ENCODE data around the gene GPT2.

The GPT2 gene

DNA sequence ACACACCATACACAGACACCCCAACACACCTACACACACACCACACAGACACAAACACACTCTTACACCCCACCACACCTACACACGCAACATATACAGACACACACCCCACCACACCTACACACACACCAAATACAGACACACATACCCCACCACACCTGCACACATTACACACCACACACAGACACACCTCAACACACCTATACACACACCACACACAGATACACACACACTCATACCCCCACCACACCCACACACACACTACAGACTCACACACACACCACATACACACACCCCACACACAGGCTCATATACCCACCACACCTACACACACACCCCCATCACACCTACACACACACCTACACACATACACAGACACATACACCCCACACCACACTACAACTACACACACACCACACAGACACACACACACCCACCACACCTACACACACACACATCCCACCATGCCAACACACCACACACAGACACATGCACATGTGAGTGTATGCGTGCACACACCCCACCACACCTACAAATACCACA lies 31.4 kb downstream of the GPT2 start:
- H3K9ac ChIP-seq (ENCODE audit: low read length): no peak overlapping the region
- H2BK120ac ChIP-seq (ENCODE audit: low read depth, low read length): no peak overlapping the region
- no peak overlapping the region for H3K18ac ChIP-seq (ENCODE audit: low read depth in 1 of 2, low read length in 2 of 2)
- H3K4me2 ChIP-seq (ENCODE audit: low read length, poor library complexity, severe bottlenecking): no peak overlapping the region
- peak overlapping the region in 1 of 2 experiments; percentile 29 for H3K4me3 ChIP-seq (ENCODE audit: insufficient read depth in 1 of 2, low read depth in 1 of 2, low read length in 2 of 2)
- H3K36me3 ChIP-seq (ENCODE audit: control insufficient read depth in 1 of 2, insufficient read depth in 2 of 2, low read depth in 1 of 2, low read length in 2 of 2): peaks cover 44 to 76% of the 10 kb centered on the region in 2 experiments
- no peak overlapping the region for H2BK12ac ChIP-seq (ENCODE audit: low read length in 2 of 2)
- H3K4ac ChIP-seq (ENCODE audit: low read depth in 1 of 2, low read length in 2 of 2): no peak overlapping the region
- no peak overlapping the region for H2AK5ac ChIP-seq (ENCODE audit: low read length, severe bottlenecking)
- H2BK15ac ChIP-seq (ENCODE audit: low read depth, poor library complexity, severe bottlenecking): no peak overlapping the region
- H2AFZ ChIP-seq (ENCODE audit: low read depth, low read length): no peak overlapping the region
- H3K4me1 ChIP-seq (ENCODE audit: control insufficient read depth, insufficient read depth, low read depth, low read length): peaks cover 3% of the 10 kb centered on the region
- WGBS: 92% methylated on average over 2 of the region's 2 CpGs
- H4K8ac ChIP-seq (ENCODE audit: low read length): no peak overlapping the region
- no peak overlapping the region for H3K27ac ChIP-seq (ENCODE audit: low read length, poor library complexity, severe bottlenecking)
- DNase-seq: no peak
- H4K91ac ChIP-seq (ENCODE audit: low read length): peak overlapping the region; percentile 75
- H3K14ac ChIP-seq (ENCODE audit: low read length in 2 of 2): peak overlapping the region in 1 of 2 experiments; percentile 88
- H3K9me3 ChIP-seq (ENCODE audit: control insufficient read depth, low read length): no peaks in the 10 kb centered on the region
- H2BK5ac ChIP-seq (ENCODE audit: low read depth, low read length, poor library complexity, severe bottlenecking): no peak overlapping the region
- H3K79me1 ChIP-seq (replicated peaks; ENCODE audit: low read length, poor library complexity, severe bottlenecking): peaks cover 2% of the 10 kb centered on the region
- no peak overlapping the region for H3K23ac ChIP-seq (ENCODE audit: low read length in 2 of 2)
- H3K27me3 ChIP-seq (ENCODE audit: control insufficient read depth in 1 of 2, insufficient read depth in 1 of 2, low read length in 2 of 2): no peaks in the 10 kb centered on the region

DNA sequence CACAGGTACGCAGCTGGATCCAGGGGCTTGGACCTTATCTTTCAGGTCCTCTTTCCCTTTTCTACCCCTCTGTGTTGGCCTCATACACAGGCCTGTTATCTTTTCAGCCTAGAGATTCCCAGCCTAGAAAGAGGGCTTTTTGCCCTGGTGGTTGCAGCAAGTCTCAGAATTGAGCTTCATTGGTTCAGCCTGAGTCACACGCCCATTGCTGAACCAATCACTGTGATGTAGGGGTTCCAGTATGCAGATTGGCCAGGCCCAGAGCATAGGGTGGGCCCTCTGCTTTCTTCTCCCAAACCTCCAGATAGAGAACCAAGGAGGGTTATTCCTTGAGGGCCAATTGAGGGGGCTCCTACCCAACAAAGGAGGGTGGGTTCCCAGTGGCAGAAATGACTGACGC lies 32.8 kb downstream of the GPT2 start:
- Histone ChIP-seq H3K4ac (ENCODE audit: low read depth in 1 of 2, low read length in 2 of 2) (no peak overlapping the region), H3K14ac (ENCODE audit: low read length in 2 of 2) (no peak overlapping the region), H3K9me3 (ENCODE audit: control insufficient read depth, low read length) (no peaks in the 10 kb centered on the region), H3K4me2 (ENCODE audit: low read length, poor library complexity, severe bottlenecking) (no peak overlapping the region), H2BK5ac (ENCODE audit: low read depth, low read length, poor library complexity, severe bottlenecking) (no peak overlapping the region), H3K36me3 (ENCODE audit: control insufficient read depth in 1 of 2, insufficient read depth in 2 of 2, low read depth in 1 of 2, low read length in 2 of 2) (peaks cover 33 to 74% of the 10 kb centered on the region in 2 experiments), H3K27ac (ENCODE audit: low read length, poor library complexity, severe bottlenecking) (no peak overlapping the region), H3K23ac (ENCODE audit: low read length in 2 of 2) (no peak overlapping the region), H3K9ac (ENCODE audit: low read length) (no peak overlapping the region), H2AFZ (ENCODE audit: low read depth, low read length) (no peak overlapping the region), H3K4me1 (ENCODE audit: control insufficient read depth, insufficient read depth, low read depth, low read length) (peaks cover 3% of the 10 kb centered on the region), H3K27me3 (ENCODE audit: control insufficient read depth in 1 of 2, insufficient read depth in 1 of 2, low read length in 2 of 2) (no peaks in the 10 kb centered on the region), H2BK15ac (ENCODE audit: low read depth, poor library complexity, severe bottlenecking) (no peak overlapping the region), H4K91ac (ENCODE audit: low read length) (no peak overlapping the region), H3K79me1 (replicated peaks; ENCODE audit: low read length, poor library complexity, severe bottlenecking) (peaks cover 2% of the 10 kb centered on the region), H2AK5ac (ENCODE audit: low read length, severe bottlenecking) (no peak overlapping the region), H4K8ac (ENCODE audit: low read length) (no peak overlapping the region), H2BK120ac (ENCODE audit: low read depth, low read length) (no peak overlapping the region), H2BK12ac (ENCODE audit: low read length in 2 of 2) (no peak overlapping the region), H3K4me3 (ENCODE audit: insufficient read depth in 1 of 2, low read depth in 1 of 2, low read length in 2 of 2) (no peak overlapping the region), H3K18ac (ENCODE audit: low read depth in 1 of 2, low read length in 2 of 2) (no peak overlapping the region)
- 95% methylated on average over 3 of the region's 3 CpGs for WGBS
- DNase-seq: peak; percentile 14

DNA sequence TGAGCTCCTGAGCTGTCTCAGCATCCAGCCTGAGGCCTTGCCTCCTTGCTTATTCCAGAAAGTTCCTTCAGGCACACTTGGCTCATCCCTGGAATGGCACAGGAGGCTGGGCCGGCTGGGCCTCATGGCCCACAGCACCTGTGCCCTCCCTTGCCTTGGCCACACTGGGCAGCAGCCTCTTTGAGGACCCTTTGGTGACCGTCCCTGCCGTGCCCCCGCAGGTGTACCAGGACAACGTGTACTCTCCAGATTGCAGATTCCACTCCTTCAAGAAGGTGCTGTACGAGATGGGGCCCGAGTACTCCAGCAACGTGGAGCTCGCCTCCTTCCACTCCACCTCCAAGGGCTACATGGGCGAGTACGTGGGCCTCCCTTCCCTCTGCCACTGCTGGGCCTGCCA lies 34.2 kb downstream of the GPT2 start:
- no peak for DNase-seq
- H4K91ac ChIP-seq (ENCODE audit: low read length): no peak overlapping the region
- no peak overlapping the region for H3K23ac ChIP-seq (ENCODE audit: low read length in 2 of 2)
- peaks cover 2% of the 10 kb centered on the region for H3K79me1 ChIP-seq (replicated peaks; ENCODE audit: low read length, poor library complexity, severe bottlenecking)
- H3K36me3 ChIP-seq (ENCODE audit: control insufficient read depth in 1 of 2, insufficient read depth in 2 of 2, low read depth in 1 of 2, low read length in 2 of 2): peaks cover 27 to 77% of the 10 kb centered on the region in 2 experiments
- H3K27ac ChIP-seq (ENCODE audit: low read length, poor library complexity, severe bottlenecking): no peak overlapping the region
- no peak overlapping the region for H2BK120ac ChIP-seq (ENCODE audit: low read depth, low read length)
- peaks cover 3% of the 10 kb centered on the region for H3K4me1 ChIP-seq (ENCODE audit: control insufficient read depth, insufficient read depth, low read depth, low read length)
- 96% methylated on average over 11 of the region's 11 CpGs for WGBS
- H3K14ac ChIP-seq (ENCODE audit: low read length in 2 of 2): no peak overlapping the region
- no peak overlapping the region for H2AK5ac ChIP-seq (ENCODE audit: low read length, severe bottlenecking)
- H3K4me3 ChIP-seq (ENCODE audit: insufficient read depth in 1 of 2, low read depth in 1 of 2, low read length in 2 of 2): no peak overlapping the region
- no peak overlapping the region for H4K8ac ChIP-seq (ENCODE audit: low read length)
- no peak overlapping the region for H2BK12ac ChIP-seq (ENCODE audit: low read length in 2 of 2)
- H2BK5ac ChIP-seq (ENCODE audit: low read depth, low read length, poor library complexity, severe bottlenecking): no peak overlapping the region
- H3K27me3 ChIP-seq (ENCODE audit: control insufficient read depth in 1 of 2, insufficient read depth in 1 of 2, low read length in 2 of 2): no peaks in the 10 kb centered on the region
- H3K4ac ChIP-seq (ENCODE audit: low read depth in 1 of 2, low read length in 2 of 2): no peak overlapping the region
- H3K4me2 ChIP-seq (ENCODE audit: low read length, poor library complexity, severe bottlenecking): no peak overlapping the region
- no peak overlapping the region for H2BK15ac ChIP-seq (ENCODE audit: low read depth, poor library complexity, severe bottlenecking)
- no peak overlapping the region for H3K9ac ChIP-seq (ENCODE audit: low read length)
- no peak overlapping the region for H3K18ac ChIP-seq (ENCODE audit: low read depth in 1 of 2, low read length in 2 of 2)
- no peaks in the 10 kb centered on the region for H3K9me3 ChIP-seq (ENCODE audit: control insufficient read depth, low read length)
- no peak overlapping the region for H2AFZ ChIP-seq (ENCODE audit: low read depth, low read length)

DNA sequence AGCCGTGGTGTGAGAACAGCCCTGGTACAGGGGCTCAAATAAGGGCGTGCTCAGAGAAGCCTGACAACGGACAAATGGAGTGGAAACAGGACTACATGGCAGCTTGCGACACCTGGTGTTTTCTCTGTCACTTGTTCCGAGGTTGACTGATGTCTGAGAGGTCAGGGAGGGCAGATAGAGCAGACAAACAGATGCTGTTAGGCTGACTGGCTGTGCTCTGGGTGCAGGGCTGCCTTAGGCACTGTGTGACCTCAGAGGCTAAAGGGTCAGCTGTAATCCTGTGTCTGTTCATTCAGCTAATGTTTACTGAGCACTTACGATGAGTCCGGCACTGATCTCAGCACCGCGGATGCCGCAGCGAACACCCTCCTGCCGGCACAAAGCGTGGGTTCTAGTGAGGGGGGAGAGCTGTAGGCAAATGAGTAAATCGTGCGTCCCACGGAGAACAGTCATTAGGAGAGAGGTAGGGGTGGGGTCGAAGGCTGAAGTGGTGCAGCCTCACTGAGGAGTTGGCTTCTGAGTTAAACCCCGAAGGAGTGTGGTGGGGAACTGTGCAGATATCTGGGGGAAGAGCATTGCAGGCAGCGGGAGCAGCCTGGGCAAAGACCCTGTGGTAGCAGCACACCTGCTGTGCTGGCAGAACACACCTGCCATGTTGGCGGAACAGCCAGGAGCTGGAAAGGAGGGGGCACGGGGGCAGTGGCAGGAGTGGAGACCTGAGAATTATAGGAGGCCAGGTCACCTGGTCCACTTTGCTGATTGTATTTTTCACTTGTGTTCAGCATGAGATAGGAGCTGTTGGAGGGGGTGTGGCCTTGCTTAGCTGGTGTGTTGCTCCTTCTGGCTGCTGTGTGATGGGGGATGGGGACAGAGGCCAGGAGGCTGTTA lies 35.0 kb downstream of the GPT2 start:
- no peaks in the 10 kb centered on the region for H3K27me3 ChIP-seq (ENCODE audit: control insufficient read depth in 1 of 2, insufficient read depth in 1 of 2, low read length in 2 of 2)
- H2BK120ac ChIP-seq (ENCODE audit: low read depth, low read length): no peak overlapping the region
- no peak overlapping the region for H3K9ac ChIP-seq (ENCODE audit: low read length)
- H2BK5ac ChIP-seq (ENCODE audit: low read depth, low read length, poor library complexity, severe bottlenecking): no peak overlapping the region
- no peak overlapping the region for H3K23ac ChIP-seq (ENCODE audit: low read length in 2 of 2)
- WGBS: 55% methylated on average over 21 of the region's 21 CpGs
- H2BK12ac ChIP-seq (ENCODE audit: low read length in 2 of 2): no peak overlapping the region
- no peak overlapping the region for H3K4me3 ChIP-seq (ENCODE audit: insufficient read depth in 1 of 2, low read depth in 1 of 2, low read length in 2 of 2)
- peak overlapping the region in 1 of 2 experiments; percentile 49 for H3K14ac ChIP-seq (ENCODE audit: low read length in 2 of 2)
- H3K4me1 ChIP-seq (ENCODE audit: control insufficient read depth, insufficient read depth, low read depth, low read length): peaks cover 3% of the 10 kb centered on the region
- no peak overlapping the region for H3K18ac ChIP-seq (ENCODE audit: low read depth in 1 of 2, low read length in 2 of 2)
- no peak overlapping the region for H3K4ac ChIP-seq (ENCODE audit: low read depth in 1 of 2, low read length in 2 of 2)
- H3K79me1 ChIP-seq (replicated peaks; ENCODE audit: low read length, poor library complexity, severe bottlenecking): peaks cover 2% of the 10 kb centered on the region
- no peak overlapping the region for H3K4me2 ChIP-seq (ENCODE audit: low read length, poor library complexity, severe bottlenecking)
- H4K8ac ChIP-seq (ENCODE audit: low read length): no peak overlapping the region
- H4K91ac ChIP-seq (ENCODE audit: low read length): no peak overlapping the region
- H2AK5ac ChIP-seq (ENCODE audit: low read length, severe bottlenecking): no peak overlapping the region
- H2BK15ac ChIP-seq (ENCODE audit: low read depth, poor library complexity, severe bottlenecking): no peak overlapping the region
- H2AFZ ChIP-seq (ENCODE audit: low read depth, low read length): no peak overlapping the region
- H3K27ac ChIP-seq (ENCODE audit: low read length, poor library complexity, severe bottlenecking): no peak overlapping the region
- peaks cover 30 to 81% of the 10 kb centered on the region in 2 experiments for H3K36me3 ChIP-seq (ENCODE audit: control insufficient read depth in 1 of 2, insufficient read depth in 2 of 2, low read depth in 1 of 2, low read length in 2 of 2)
- no peaks in the 10 kb centered on the region for H3K9me3 ChIP-seq (ENCODE audit: control insufficient read depth, low read length)
- peak; percentile 22 for DNase-seq

Measured in mesenchymal stem cell (in vitro differentiated cells and primary cell).